HG02588 (cell line): ENCODE results near the gene SAMD1.

ENCODE experiments used
- ATAC-seq: cut with Tn5 transposase; IDR thresholded peaks from one replicate; pipeline ENCODE4 v1.9.1; 2021; ENCODE audit warnings: mild to moderate bottlenecking, moderate library complexity; ENCODE audit not compliant: unreplicated experiment

The SAMD1 gene

DNA sequence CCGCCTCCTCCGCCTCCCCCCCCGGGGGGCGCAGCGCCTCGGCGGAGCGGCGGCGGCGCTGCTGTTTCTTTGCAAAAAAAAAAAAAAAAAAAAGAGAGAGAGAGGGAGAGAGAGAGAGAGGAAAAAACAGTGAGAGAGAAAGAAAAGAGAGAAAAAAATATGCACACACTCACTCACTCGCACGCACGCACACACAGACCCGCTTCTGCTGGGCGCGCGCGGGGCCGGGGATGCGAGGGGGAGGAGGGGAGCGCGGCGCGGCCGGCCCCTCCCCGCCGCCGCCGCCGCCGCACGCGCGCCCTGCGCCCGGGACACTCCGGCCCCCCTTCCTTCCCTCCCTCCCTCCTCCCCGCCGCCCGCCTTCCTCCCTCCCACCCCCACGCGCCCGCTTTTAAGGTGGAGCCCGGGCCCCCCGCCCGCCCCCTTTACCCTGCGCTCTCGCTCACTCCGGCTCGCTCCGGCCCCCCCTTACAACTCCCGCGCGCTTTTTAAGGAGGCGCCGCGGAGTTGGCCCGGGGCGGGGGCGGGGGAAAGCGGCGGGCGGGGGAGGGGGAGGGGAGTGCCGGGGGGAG is at the start of gene SAMD1:
Gene SAMD1 (minus strand): TSS at position 243 of the 572 bp plus-strand sequence.
- ATAC-seq: peak; percentile 33

- no peak for ATAC-seq
These were observed 49.4 kb upstream of the SAMD1 start for GRCh38 chr19:14139944-14140343.

DNA sequence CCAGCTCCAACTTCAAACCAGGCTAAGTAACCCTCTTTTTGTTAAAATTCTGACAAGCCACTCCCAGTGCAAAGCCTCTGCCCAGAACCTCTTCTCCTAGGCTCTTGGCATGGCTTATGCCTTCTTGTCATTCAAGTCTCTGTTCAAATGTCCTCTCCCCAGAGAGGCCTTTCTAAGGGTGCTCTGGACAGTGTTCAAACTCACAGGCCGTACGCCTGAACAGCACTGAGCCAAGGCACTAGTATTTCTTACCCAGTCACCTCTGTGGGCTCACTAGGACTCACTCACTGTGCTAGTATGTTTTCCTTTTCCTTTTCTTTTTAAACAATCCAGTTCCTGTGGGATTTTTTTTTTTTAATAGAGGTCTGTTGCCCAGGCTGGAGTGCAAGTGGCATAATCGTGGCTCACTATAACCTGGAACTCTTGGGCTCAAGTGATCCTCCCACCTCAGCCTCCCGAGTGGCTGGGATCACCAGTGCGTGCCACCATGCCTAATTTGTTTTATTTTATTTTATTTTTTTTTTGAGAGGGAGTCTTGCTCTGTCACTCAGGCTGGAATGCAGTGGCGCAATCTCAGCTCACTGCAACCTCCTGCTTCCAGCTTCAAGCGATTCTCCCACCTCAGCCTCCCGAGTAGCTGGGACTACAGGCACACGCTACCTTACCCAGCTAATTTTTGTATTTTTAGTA is 48.2 kb upstream of the SAMD1 start:
- no peak for ATAC-seq

- peak; percentile 79 for ATAC-seq
These were observed 46.1 kb upstream of the SAMD1 start, which contains the start of gene ASF1B for GRCh38 chr19:14136509-14137281. Gene ASF1B, minus strand, starts transcription at chr19:14136589. Its CDS starts 133 bp downstream, at chr19:14136456.

- no peak for ATAC-seq
These were observed 45.5 kb upstream of the SAMD1 start for GRCh38 chr19:14135985-14136508.

DNA sequence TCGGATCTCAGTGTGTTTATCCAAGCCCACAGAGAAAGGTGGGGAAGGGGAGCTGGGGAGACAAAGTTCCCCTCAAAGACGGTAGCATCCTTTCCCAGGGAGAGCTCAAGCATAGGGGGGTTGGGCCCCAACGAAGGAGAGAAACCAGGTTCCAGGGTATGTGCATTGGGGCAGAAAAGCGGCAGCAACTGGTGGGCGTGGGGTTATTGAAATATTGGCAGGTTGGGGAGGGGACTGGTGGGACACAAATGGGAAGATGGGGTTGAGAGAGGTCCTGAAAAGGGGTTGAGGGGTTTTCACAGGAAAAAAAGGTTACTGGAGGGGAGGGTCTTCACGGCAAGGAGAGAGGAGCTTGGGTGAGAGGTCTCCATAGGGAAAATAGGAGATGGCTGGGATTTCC is 44.8 kb upstream of the SAMD1 start:
- no peak for ATAC-seq

- ATAC-seq: no peak
These were observed 37.5 kb upstream of the SAMD1 start for GRCh38 chr19:14127929-14128509.

DNA sequence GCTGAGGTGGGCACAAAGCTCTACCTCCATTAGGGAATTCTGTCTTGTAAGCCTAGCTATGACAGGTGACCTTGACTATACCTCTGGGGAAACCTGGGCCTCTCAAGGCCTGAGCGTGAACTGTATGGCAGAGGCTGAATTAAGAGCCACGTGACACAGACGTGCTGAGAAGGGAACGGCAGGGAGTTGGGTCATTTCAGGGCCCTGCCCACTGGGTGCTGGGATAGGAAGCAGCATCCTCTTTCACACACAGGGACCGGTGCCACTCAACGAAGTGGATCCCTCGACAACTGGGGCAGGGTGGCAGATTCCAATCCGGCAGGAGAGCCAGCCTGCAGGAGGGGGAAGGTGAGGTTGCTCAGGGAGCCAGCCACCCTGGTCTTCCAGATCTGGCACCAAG is 36.6 kb upstream of the SAMD1 start:
- no peak for ATAC-seq

DNA sequence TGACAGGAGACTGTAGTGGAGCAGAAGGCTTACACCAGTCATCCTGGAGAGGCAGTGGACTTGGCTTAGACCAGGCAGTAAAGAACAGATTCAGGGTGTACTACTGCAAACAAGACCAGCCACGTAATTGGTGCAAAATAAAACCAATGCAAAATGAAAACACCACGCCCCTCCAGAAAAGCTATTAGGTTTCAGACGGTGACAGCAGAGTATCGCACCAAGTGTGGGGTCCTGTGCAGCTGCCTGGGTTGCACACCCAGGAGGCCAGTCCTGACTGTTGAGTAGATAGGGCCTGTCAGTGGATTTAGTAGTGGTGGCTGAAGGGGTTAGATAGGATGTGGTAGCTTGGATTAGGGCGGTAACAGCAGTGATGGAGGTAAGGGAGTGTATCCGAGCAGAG is 32.4 kb upstream of the SAMD1 start:
- no peak for ATAC-seq

GRCh38 chr19:14120497-14120780 is 29.9 kb upstream of the SAMD1 start:
- ATAC-seq: no peak

DNA sequence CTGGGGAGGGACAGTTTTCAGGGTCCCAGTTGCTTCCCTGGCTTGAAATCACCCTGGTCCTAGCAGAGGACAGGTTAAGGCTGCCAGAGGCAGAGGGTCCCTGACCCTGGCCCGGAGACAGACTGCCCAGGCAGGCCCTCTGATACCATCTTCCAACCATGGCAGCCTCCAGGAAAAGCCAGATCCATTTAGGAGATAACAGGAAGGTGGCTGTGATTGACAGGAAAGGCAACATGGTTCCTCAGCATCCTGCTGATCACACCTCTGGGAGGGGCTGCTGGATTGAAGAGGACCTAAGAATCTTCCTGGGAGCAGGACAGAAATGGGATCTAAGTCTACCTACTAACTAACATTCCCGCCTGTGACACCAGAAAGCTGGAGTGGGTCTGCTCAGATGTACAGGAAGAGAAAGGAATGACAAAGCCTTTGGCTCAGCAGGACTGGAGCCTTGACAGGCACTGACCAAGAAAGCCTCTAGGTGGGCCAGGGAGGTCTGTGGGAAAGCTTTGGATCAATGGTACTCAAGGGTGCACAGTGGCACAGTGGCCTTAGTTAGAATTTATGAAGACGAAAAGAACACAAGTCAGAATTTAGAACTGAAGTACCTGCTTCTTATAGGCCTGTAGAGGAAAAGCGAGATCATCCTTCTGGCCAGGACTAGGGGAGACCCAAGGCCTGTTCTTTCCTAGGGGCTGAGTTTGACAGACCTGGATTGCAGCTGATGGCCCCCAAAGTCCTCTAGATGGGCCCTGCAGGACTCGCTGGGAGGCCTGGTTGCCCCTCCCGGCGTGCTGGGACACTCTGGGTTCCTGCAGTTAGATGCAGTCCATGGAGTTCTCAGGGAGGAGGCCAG is 29.3 kb upstream of the SAMD1 start:
- ATAC-seq: no peak

DNA sequence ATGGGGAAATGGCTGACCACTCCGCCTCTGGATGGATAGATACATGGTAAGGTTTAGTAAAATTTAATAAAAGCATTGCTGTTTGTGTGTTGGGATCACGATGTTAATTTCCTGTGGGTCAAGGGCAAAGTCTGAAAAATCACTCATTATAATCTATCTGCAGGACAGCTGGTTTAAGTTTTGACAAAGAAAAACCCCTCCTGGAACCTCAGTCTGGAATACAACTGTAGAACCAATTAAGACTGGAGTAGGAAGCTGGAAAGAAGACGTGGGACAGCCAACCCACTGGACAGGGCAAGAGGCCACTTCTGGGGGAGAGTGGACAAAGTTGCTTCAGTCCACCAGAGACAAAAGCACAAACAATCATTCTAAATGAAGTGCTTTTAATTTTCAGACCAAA is 28.6 kb upstream of the SAMD1 start:
- no peak for ATAC-seq

- peak; percentile 30 for ATAC-seq
These were observed 27.9 kb upstream of the SAMD1 start for GRCh38 chr19:14118165-14119051.

DNA sequence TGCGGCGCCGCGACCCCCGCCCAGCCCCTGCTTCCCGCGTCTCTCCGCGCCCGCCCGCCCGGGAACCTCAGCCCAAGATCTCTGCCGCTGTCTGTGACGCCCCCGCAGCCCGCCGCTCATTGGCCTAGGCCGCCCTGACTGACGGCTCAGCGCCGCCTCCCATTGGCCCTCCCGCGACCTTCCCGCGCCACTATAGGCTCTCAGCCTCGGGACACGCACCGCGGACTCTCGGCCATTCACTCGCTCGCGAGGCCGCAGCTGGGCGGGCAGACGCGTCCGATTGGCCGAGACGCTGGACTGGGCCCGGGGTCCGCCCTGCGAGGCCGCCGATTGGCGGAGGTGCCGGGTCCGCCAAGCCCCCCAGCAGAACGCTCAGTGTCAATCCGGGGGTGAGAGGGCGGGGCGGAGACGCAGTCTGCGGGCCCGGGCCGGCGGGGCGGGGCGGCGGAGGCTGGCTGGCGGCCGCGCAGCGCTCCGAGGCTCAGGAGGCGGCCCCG is 27.2 kb upstream of the SAMD1 start, which contains the start of gene PRKACA:
Gene PRKACA (minus strand): TSS at position 95 of the 497 bp plus-strand sequence. CDS start 215 bp downstream, outside the sequence.
- peak; percentile 85 for ATAC-seq

DNA sequence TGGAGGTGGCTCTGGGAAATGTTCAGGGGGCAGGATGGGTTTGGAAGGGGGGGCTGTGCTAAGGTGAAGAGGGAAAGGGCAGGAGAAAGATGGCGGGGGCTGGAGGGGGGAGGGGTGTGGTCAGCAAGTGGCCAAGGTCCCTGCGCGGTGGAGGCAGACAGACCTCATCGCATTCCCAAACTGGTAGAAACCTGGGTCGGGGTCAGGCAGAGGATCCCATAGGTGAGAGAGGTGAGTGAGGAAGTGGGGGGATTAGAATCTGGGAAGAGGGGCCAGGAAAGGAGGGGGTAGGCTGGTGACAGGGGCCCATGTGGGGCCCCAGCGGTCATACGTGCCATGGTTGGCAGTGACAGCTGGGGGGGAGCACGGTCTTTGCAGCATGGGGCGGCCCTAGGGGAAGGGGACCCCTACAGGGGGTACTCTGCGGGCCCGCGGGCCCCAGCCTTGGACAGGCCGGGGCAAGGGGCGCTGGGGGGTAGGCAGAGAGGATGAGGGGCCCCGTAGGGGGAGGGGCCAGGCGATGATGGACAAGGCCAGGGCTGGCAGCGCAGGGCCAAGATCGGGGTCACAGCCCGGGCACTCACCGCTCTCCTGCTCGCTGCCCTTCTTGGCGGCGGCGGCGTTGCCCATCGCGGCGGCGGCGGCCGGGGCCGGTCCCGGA is 26.5 kb upstream of the SAMD1 start:
- no peak for ATAC-seq

DNA sequence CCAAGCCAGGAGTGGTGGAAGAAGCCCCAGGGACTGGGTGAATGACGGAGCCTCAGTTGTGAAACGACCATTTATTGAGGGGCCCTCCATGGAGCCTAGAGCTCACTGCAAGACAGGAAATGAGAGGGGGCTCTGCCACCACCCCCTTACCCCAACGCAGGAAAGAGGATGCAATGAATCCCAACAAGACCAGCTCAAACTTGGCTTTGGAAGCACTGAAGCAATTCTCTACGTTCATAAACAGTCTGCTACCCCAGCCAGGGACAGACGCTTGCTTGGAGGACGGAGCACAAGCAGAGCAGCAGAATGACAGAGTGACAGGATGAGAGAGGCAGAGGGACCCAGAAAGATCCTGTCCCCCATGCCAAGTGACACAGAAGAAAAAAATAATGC is 26.0 kb upstream of the SAMD1 start:
- ATAC-seq: no peak

DNA sequence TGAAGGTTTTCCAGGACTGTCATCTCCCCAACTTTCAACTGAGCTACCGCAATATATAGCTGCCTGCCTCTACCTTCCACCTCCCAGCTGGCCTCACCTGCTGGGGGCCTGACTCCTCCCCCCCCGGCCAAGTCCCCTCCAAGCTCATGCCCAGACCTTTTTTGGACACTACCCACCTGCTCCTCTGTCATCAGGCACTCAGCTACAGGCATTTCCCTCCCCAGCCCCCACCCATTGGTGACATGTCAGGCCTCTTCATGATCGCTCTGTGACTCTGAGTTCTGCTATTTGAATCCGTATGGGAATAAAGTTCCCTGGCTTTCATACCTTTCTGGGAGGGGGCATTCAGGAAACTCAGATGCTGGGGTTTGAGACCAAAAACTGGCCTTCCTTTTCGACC is 25.2 kb upstream of the SAMD1 start:
- no peak for ATAC-seq

DNA sequence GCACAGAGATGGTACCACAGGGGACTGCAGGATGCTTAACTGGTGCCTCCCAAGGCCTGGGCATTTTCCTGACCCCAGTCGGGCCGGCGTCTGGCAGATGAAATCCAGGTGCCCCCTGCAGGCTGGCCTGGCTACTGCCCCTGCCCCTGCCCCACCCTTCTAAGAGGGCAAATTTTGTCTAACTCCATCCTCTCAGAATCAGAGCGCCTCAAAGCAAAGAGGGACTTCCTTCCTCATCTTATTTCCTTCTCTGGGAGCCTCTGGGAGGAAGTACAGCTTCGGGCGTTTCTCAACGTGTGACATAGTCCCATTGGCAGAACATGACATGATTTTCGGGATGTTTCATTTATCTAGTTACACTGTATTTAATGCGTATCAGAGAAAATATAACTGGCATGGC is 24.3 kb upstream of the SAMD1 start:
- ATAC-seq: no peak

DNA sequence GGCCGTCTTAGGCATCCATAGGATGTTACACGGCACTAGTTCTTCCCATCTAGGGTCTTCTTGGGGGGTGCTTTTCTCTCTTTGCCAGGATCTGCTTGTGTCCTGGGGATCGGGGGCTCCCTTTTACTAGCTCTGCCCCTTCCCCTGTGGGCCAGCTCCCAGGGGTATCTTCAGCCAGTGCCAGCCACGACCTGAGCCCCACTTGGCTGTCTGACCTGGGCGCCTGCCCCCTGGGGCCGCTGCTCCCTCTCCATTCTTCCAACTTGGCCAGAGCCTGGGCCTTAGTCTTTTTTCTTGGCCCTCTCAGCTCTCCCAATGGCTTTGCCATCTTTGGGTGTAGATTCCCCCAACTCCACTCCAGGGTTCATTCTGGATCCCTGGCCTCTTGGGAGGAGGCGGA is 23.9 kb upstream of the SAMD1 start:
- ATAC-seq: no peak
